Fibroblast of villous mesenchyme (primary cell): ENCODE results near the gene UBAC1. TPM values are rescaled to one million over a fixed set of nuclear protein-coding genes. Genes with fewer than 3 reads are reported as not detected.
A peak's percentile ranks its signal among the peaks of the same experiment; 100 is the strongest.

Source experiments
- DNase-seq: peaks from one replicate; pipeline ENCODE4 v3.0.0-alpha.2; 2010; ENCODE audit warnings: low read depth
- H3K4me3 ChIP-seq: 2 replicates; pipeline ENCODE4 v1.5.1; 2011; ENCODE audit warnings: low read depth, mild to moderate bottlenecking, low read length
- total RNA-seq: library from RNA; depleted of rRNA; stranded (reverse); fragments of >200 nt; gene quantifications from 2 replicates; pipeline ENCODE4 v1.2.3, GENCODE V29; 2012
- TF ChIP-seq, protein P1 (sequence below): IDR thresholded peaks from 2 replicates; pipeline ENCODE4 v1.5.1; 2012; ENCODE audit warnings: low read depth, mild to moderate bottlenecking, low read length; ENCODE audit not compliant: insufficient read depth

UBAC1 gene
- total RNA-seq, 1 donor = 27.6 TPM

DNA sequence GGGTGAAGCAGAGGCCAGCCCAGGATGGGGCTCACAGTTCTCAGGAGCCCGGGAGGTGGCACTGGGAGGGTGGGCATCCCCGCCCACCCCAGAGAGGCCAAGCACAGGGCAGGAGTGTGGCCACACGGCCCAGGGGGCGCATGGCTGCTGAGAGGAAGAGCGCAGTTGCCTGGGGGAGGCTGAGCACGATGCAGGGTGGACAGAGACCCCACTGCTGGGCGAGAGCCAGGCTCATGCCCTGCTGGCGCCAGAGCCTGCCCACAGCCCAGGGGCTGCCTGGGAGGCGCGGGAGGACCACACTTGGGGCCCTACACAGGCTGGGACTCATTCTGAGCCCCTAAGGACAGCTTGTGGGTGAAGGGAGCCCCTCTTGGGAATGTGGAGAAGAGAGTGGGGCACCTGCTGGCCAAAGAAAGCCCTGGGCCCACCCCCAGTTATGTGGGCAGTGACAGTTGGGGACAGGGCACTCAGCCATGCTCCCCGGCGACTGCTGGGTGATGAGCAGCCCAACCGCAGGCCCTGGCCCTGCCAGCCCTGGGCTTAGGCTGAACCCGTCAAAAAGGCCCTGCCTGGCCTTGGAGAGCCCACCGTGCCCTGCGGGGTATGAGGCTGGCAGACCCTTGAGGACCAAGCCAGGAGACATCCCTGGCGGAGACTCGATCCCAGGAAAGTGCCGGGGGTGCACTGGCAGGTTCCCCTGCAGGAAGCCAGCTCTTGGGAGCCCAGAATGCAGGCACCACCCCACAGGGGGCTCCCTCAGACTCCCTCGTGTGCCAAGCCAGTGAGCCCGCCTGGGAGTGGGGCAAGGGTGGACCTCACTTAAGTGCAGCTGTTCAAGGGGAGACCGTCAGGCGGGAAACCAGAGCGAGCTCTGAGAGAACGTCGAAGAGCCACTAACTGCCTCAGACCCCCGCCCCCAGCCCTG, 32.2 kb downstream of the UBAC1 start:
- H3K4me3 ChIP-seq = no peak overlapping the region
- TF ChIP-seq, protein P1, sequence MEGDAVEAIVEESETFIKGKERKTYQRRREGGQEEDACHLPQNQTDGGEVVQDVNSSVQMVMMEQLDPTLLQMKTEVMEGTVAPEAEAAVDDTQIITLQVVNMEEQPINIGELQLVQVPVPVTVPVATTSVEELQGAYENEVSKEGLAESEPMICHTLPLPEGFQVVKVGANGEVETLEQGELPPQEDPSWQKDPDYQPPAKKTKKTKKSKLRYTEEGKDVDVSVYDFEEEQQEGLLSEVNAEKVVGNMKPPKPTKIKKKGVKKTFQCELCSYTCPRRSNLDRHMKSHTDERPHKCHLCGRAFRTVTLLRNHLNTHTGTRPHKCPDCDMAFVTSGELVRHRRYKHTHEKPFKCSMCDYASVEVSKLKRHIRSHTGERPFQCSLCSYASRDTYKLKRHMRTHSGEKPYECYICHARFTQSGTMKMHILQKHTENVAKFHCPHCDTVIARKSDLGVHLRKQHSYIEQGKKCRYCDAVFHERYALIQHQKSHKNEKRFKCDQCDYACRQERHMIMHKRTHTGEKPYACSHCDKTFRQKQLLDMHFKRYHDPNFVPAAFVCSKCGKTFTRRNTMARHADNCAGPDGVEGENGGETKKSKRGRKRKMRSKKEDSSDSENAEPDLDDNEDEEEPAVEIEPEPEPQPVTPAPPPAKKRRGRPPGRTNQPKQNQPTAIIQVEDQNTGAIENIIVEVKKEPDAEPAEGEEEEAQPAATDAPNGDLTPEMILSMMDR = no peak
- DNase-seq = no peak

DNA sequence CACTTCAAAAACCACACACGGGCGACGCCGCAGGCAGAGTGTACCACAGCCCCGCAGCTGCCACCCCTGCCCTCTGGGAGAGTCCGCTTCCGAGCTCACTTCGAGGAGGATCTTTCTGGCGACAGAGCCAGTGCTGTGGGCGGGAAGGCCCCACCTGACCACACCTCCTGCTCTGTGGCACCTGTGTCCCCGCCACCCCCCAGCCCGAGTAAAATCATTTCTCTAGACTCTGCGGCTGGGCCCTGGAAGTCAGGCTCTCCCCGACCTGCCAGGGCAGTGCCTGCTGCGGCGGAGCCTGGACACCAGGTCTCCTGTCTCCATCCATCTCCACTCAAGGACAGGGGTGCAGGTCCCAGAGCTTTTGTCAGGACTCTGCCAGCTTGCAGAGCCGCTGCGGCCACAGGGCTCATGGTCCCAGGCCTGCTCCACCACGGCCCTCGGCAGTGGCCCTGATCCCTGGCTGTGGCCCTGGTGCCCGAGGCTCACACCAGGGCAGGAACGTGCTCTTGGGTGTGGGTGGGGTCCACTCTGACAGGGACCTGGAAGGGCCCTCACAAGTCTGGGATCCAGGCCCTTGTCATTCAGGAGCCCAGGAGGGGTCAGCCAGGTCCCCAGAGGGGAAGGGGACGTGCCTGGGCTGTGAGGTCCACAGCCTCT, 33.0 kb downstream of the UBAC1 start:
- TF ChIP-seq, protein P1 = no peak
- H3K4me3 ChIP-seq = no peak overlapping the region
- no peak for DNase-seq

DNA sequence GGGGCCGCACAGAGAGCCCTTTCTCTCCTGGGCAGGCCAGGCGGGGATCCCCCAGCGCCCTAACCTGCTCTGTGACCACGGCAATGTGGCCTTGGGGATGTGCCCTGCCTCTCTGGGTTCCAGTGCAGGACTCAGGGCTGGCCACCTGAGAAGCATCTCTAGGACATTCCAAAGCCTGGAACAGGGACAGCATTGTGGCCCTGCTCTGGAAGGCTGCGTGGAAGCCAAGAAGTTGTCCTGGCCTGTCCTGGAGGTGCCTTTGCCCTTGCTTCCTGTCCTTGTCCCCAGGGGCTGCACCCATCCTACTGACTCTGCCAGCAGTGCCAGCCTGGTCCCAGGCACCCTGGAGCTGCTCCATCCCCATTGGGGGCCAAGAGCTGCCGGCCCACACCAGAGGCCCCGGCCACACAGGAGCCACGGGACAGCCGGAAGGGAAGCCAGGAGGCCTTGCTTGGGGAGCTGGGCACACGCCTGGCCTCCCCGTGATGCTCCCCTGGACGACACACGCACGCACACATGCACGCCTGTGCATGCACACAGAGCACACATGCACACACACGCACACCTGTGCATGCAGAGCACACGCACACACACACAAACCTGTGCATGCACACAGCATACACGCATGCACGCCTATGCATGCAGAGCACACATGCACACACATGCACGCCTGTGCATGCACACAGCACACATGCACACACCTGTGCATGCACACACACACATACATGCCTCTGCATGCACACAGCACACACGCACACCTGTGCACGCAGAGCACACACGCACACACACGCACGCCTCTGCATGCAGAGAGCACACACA, 33.8 kb downstream of the UBAC1 start:
- H3K4me3 ChIP-seq = no peak overlapping the region
- DNase-seq = no peak
- TF ChIP-seq, protein P1 = no peak

DNA sequence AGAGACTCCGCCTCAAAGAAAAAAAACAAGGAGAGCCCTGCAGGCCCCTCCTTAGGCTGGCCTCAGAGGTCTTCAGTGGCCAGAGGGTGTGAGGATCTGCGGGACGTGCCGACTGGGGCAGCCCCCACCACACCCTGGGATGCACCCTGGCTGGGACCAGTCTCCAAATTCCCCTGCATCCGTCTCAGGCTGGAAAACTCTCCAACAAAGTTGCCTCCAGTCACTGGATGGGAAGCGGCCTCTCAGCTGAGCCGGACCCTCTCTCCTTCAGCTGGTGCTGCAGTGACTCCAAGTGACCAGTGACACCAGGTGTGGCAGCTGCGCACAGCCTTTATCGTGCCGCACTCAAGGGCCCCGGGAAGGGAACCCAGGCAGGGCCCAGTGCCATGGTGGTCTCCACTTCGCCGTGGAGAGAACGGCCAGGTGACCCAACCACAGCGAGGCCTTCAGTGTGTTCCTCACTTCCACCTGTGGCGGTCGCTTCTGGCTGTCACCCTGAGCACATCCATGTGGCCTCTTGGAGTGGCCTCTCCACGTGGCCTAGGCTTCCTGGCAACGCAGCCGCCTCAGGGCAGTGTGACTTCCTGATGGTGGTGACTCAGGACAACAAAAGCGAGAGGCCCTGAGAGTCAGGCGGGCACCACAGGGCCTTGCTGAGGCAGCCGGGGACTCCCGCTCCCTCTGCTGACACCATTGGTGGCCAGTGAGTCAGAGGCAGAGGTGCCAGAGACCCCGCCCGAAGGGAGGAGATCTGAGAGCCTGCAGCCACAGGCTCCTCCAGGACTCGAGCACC, 34.6 kb downstream of the UBAC1 start:
- TF ChIP-seq, protein P1 = no peak
- peak; percentile 57 for DNase-seq
- H3K4me3 ChIP-seq = no peak overlapping the region

DNA sequence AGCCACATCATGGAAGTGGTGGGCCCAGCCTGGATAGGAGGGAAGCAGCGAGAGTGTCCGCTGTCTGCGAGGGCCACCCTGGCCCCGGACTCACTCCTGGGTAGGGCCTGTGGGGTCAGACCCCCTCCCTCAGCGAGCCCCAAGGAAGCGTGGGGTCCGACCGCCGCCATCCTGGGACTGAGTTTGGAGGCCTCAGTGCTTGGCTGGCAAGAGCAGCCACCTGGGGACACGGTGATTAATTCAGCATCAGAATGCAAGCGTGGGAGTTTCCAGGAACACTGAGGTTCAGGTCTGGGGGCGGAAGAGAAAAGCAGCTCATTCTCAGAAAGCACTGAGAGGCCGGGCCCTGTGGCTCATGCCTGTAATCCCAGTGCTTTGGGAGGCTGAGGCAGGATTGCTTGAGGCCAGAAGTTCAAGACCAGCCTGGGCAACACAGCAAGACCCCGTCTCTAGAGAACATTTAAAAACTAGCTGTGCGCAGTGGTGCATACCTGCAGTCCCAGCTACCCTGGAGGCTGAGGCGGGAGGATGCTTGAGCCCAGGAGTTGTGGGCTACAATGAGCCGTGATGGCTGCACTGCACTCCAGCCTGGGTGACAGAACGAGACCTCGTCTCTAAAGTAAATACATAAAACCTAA, 35.6 kb downstream of the UBAC1 start:
- TF ChIP-seq, protein P1 = no peak
- no peak for DNase-seq
- no peak overlapping the region for H3K4me3 ChIP-seq
